Osteoblast (primary cell): ENCODE measurements around the gene PSD4. TPM values are rescaled to one million over a fixed set of nuclear protein-coding genes. Genes with fewer than 3 reads are reported as not detected.

ENCODE experiments used
- DNase-seq: peaks from one replicate; pipeline ENCODE4 v3.0.0; 2011; ENCODE audit warnings: low spot score, mixed read lengths; ENCODE audit not compliant: insufficient read length; ENCODE audit errors: missing footprints
- H2AFZ ChIP-seq: 2 replicates; pipeline ENCODE4 v1.6.0; 2011; ENCODE audit warnings: mild to moderate bottlenecking, low read length
- H3K27ac ChIP-seq: 2 replicates; pipeline ENCODE4 v1.5.1; 2011; ENCODE audit warnings: mild to moderate bottlenecking, low read depth, low read length, moderate library complexity
- H3K27me3 ChIP-seq: 2 replicates; pipeline ENCODE4 v1.6.0; 2012; ENCODE audit warnings: mild to moderate bottlenecking, control low read depth, inconsistent platforms, low read length, moderate library complexity; ENCODE audit not compliant: insufficient read depth
- H3K36me3 ChIP-seq: 2 replicates; pipeline ENCODE4 v1.5.1; 2011; ENCODE audit warnings: mild to moderate bottlenecking, low read length, control low read depth, moderate library complexity; ENCODE audit not compliant: insufficient read depth
- H3K4me1 ChIP-seq: 2 replicates; pipeline ENCODE4 v1.5.1; 2011; ENCODE audit warnings: mild to moderate bottlenecking, low read length, control low read depth, moderate library complexity; ENCODE audit not compliant: insufficient read depth
- H3K4me2 ChIP-seq: 2 replicates; pipeline ENCODE4 v1.6.0; 2011; ENCODE audit warnings: mild to moderate bottlenecking, low read length; ENCODE audit not compliant: insufficient read depth
- H3K4me3 ChIP-seq: fragments of 200-600 bp; sonication (generic); 3 replicates; pipeline ENCODE4 v1.5.1; 2012; ENCODE audit warnings: mild to moderate bottlenecking, low read length, inconsistent platforms; ENCODE audit not compliant: insufficient read depth
- H3K79me2 ChIP-seq: 2 replicates; pipeline ENCODE4 v1.6.0; 2012; ENCODE audit warnings: mild to moderate bottlenecking, low read length, control low read depth, inconsistent platforms; ENCODE audit not compliant: insufficient read depth
- H3K9me3 ChIP-seq: 2 replicates; pipeline ENCODE4 v1.5.1; 2011; ENCODE audit warnings: low read depth, low read length, control low read depth
- H4K20me1 ChIP-seq: 2 replicates; pipeline ENCODE4 v1.6.0; 2012; ENCODE audit warnings: mild to moderate bottlenecking, low read length, control low read depth; ENCODE audit not compliant: insufficient read depth
- CTCF ChIP-seq: IDR thresholded peaks from 2 replicates; pipeline ENCODE4 v1.5.1; 2011; ENCODE audit warnings: mild to moderate bottlenecking, low read depth, low read length, moderate library complexity; ENCODE audit errors: extremely low read depth
- total RNA-seq: library from RNA; depleted of rRNA; stranded (reverse); fragments of >200 nt; gene quantifications from 2 replicates; pipeline ENCODE4 v1.2.3, GENCODE V29; 2012

PSD4 gene
- total RNA-seq, 1 donor = 1.8 TPM

DNA sequence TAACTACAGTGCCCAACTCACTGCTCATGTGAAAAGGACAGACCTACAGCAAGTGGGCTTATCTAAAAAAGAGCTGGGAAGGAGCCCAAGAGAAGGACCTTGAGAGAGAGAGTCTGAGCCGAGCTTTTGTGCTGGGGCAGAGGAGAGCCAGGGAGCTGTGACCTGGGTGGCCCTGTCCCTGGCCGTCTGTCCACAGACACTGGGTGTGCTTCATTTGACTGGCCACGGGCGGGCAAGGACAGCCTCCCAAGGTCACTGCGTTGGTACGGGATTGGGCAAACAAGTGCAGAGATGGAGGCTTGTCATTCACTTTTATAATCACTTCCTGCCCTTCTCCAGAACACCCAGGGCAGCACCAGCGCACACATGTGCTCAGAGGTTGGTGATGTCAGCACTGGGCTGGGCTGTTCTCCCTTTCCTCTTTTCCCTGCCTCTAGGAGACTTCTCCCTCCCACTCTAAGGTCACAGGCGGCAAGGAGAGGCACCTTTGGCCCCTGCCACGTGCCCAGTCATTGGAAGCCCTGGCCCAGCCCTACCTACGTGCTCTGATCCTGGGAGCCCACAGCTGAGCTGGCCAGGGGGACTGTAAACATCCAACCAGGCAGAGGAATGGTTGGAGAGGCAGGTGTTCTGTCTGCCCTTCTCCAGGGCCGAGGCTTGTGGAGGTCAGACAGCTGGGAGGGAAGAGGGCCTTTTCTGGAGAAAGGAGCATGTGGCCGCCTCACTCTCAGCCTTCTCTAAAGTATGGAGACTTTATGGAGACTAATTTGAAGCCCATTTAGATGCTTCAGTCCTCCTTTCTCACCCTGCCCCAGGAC lies 6.4 kb upstream of the PSD4 start:
- Histone ChIP-seq H3K4me3 (no peak overlapping the region), H3K27me3 (no peaks in the 10 kb centered on the region), H3K36me3 (no peaks in the 10 kb centered on the region), H3K9me3 (no peaks in the 10 kb centered on the region), H4K20me1 (no peaks in the 10 kb centered on the region), H3K79me2 (no peaks in the 10 kb centered on the region), H3K27ac (no peak overlapping the region), H3K4me1 (no peaks in the 10 kb centered on the region), H2AFZ (no peak overlapping the region), H3K4me2 (no peak overlapping the region)
- TF ChIP-seq CTCF = no peak
- no peak for DNase-seq

DNA sequence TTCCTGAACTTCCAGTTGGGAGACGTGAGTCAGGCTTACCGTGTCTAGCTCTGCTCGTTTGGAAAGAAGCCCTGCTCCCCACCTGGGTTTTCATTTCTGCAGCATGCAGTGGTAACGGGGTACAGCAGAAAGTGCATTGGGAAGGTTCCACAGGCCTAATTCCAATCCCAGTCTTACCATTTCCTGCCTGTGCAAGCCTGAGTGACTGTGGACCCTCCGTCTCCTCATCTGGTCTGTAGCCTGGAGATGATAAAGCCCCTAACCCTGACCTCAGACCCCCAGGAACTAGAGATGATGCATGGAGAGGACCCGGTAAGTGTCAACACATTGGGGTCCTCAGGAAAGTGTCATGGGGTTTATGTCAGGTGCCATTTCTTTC lies 5.8 kb upstream of the PSD4 start:
- Histone ChIP-seq H3K4me1 (no peaks in the 10 kb centered on the region), H3K79me2 (no peaks in the 10 kb centered on the region), H3K36me3 (no peaks in the 10 kb centered on the region), H2AFZ (no peak overlapping the region), H3K9me3 (no peaks in the 10 kb centered on the region), H3K4me3 (no peak overlapping the region), H3K27me3 (no peaks in the 10 kb centered on the region), H3K4me2 (no peak overlapping the region), H4K20me1 (no peaks in the 10 kb centered on the region), H3K27ac (no peak overlapping the region)
- DNase-seq = no peak
- TF ChIP-seq CTCF = no peak

- Histone ChIP-seq H3K27me3 (no peaks in the 10 kb centered on the region), H3K79me2 (no peaks in the 10 kb centered on the region), H3K4me3 (no peak overlapping the region), H4K20me1 (no peaks in the 10 kb centered on the region), H3K9me3 (no peaks in the 10 kb centered on the region), H2AFZ (no peak overlapping the region), H3K36me3 (no peaks in the 10 kb centered on the region), H3K27ac (no peak overlapping the region), H3K4me2 (no peak overlapping the region), H3K4me1 (no peaks in the 10 kb centered on the region)
- TF ChIP-seq CTCF = no peak
- DNase-seq = no peak
Measured at GRCh38 chr2:113169002-113169530, 4.7 kb upstream of the PSD4 start.

GRCh38 chr2:113169586-113169985 lies 4.2 kb upstream of the PSD4 start:
- H3K4me3 ChIP-seq = no peak overlapping the region
- no peak overlapping the region for H3K27ac ChIP-seq
- no peaks in the 10 kb centered on the region for H3K79me2 ChIP-seq
- no peaks in the 10 kb centered on the region for H4K20me1 ChIP-seq
- no peak for TF ChIP-seq CTCF
- H3K4me2 ChIP-seq = no peak overlapping the region
- no peak for DNase-seq
- H3K27me3 ChIP-seq = no peaks in the 10 kb centered on the region
- H3K4me1 ChIP-seq = no peaks in the 10 kb centered on the region
- H3K36me3 ChIP-seq = no peaks in the 10 kb centered on the region
- no peak overlapping the region for H2AFZ ChIP-seq
- no peaks in the 10 kb centered on the region for H3K9me3 ChIP-seq
